ENCODE data around the gene MRPL43.

The MRPL43 gene

GRCh38 chr10:101033276-101033675 lies 46.0 kb upstream of the MRPL43 start:
- Histone ChIP-seq H3K4me3 (replicated peaks; ENCODE audit: insufficient read depth, low read length) (peak overlapping the region; percentile 74), H3K27ac (replicated peaks) (peak overlapping the region; percentile 74), H3K27me3 (ENCODE audit: insufficient read depth, poor library complexity, severe bottlenecking) (no peaks in the 10 kb centered on the region)
- no peak for TF ChIP-seq GABPA (IDR thresholded peaks at IDR 0.05; ENCODE audit: low read depth)
- TF ChIP-seq, protein P1, sequence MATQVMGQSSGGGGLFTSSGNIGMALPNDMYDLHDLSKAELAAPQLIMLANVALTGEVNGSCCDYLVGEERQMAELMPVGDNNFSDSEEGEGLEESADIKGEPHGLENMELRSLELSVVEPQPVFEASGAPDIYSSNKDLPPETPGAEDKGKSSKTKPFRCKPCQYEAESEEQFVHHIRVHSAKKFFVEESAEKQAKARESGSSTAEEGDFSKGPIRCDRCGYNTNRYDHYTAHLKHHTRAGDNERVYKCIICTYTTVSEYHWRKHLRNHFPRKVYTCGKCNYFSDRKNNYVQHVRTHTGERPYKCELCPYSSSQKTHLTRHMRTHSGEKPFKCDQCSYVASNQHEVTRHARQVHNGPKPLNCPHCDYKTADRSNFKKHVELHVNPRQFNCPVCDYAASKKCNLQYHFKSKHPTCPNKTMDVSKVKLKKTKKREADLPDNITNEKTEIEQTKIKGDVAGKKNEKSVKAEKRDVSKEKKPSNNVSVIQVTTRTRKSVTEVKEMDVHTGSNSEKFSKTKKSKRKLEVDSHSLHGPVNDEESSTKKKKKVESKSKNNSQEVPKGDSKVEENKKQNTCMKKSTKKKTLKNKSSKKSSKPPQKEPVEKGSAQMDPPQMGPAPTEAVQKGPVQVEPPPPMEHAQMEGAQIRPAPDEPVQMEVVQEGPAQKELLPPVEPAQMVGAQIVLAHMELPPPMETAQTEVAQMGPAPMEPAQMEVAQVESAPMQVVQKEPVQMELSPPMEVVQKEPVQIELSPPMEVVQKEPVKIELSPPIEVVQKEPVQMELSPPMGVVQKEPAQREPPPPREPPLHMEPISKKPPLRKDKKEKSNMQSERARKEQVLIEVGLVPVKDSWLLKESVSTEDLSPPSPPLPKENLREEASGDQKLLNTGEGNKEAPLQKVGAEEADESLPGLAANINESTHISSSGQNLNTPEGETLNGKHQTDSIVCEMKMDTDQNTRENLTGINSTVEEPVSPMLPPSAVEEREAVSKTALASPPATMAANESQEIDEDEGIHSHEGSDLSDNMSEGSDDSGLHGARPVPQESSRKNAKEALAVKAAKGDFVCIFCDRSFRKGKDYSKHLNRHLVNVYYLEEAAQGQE (IDR thresholded peaks at IDR 0.05; ENCODE audit: insufficient replicate concordance, low read depth): no peak
- no peak for DNase-seq (ENCODE audit: low read depth in 1 of 2, low spot score in 1 of 2)

- peak in 1 of 2 experiments; percentile 79 for DNase-seq (ENCODE audit: low read depth in 1 of 2, low spot score in 1 of 2)
- peak overlapping the region; percentile 74 for H3K27ac ChIP-seq (replicated peaks)
- H3K27me3 ChIP-seq (ENCODE audit: insufficient read depth, poor library complexity, severe bottlenecking): no peaks in the 10 kb centered on the region
- TF ChIP-seq SPI1 (IDR thresholded peaks at IDR 0.05; ENCODE audit: borderline replicate concordance, low read depth) (peak; percentile 86), GABPA (IDR thresholded peaks at IDR 0.05; ENCODE audit: low read depth) (no peak), POLR2AphosphoS5 (IDR thresholded peaks at IDR 0.05; ENCODE audit: low read depth) (peak; percentile 93)
- TF ChIP-seq, protein P1 (IDR thresholded peaks at IDR 0.05; ENCODE audit: insufficient replicate concordance, low read depth): peak; percentile 48
- TF ChIP-seq, protein P2, sequence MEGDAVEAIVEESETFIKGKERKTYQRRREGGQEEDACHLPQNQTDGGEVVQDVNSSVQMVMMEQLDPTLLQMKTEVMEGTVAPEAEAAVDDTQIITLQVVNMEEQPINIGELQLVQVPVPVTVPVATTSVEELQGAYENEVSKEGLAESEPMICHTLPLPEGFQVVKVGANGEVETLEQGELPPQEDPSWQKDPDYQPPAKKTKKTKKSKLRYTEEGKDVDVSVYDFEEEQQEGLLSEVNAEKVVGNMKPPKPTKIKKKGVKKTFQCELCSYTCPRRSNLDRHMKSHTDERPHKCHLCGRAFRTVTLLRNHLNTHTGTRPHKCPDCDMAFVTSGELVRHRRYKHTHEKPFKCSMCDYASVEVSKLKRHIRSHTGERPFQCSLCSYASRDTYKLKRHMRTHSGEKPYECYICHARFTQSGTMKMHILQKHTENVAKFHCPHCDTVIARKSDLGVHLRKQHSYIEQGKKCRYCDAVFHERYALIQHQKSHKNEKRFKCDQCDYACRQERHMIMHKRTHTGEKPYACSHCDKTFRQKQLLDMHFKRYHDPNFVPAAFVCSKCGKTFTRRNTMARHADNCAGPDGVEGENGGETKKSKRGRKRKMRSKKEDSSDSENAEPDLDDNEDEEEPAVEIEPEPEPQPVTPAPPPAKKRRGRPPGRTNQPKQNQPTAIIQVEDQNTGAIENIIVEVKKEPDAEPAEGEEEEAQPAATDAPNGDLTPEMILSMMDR (IDR thresholded peaks at IDR 0.05; ENCODE audit: insufficient read depth, low read length): no peak
- H3K4me3 ChIP-seq (replicated peaks; ENCODE audit: insufficient read depth, low read length): peak overlapping the region; percentile 74
Observed at GRCh38 chr10:101032637-101033224, 45.4 kb upstream of the MRPL43 start.

DNA sequence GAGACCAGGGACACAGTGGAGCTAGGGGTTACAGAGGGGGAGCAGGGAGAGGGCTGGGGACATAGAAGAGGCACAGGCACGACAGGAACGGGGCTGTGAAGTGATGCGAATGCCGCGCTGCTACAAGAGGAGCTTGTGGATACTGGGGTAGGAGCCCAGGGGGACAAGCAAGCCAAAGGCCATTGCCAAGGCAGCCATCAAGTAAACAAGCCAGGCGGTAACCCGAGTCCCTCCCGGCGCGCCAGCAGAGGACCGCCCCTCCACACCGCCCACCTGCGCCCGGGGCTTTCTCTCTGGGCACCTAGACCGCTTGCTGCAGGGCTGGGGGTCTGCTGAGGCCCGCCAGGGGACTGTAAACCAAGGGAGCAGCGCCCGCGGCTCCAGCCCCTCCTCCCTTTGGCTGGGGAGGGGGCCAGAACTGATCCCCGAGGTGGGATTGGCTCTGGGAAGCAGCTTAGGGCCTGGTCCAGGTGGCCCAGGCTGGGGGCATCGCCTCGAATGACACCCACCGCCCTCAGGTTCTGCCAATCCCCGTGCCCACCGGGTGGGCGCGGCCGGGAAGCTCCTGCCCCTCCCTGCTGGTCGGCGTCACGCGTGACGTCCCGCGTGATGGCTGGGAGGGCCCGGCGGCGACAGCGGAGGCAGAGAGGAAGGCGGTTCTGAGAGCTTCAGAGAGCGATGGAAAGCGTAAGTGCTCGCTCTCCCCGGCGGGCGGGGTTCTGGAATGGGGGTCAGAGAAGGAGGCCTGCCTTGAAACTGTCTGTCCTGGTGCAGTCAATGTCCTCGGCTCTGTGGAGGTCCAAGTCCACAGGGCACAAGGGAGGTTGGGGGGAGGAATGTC lies 44.7 kb upstream of the MRPL43 start:
- Histone ChIP-seq H3K27ac (replicated peaks) (peak overlapping the region; percentile 74), H3K27me3 (ENCODE audit: insufficient read depth, poor library complexity, severe bottlenecking) (no peaks in the 10 kb centered on the region), H3K4me3 (replicated peaks; ENCODE audit: insufficient read depth, low read length) (peak overlapping the region; percentile 74)
- no peak for TF ChIP-seq SPI1 (IDR thresholded peaks at IDR 0.05; ENCODE audit: borderline replicate concordance, low read depth)
- TF ChIP-seq, protein P2 (IDR thresholded peaks at IDR 0.05; ENCODE audit: insufficient read depth, low read length): no peak
- TF ChIP-seq POLR2AphosphoS5 (IDR thresholded peaks at IDR 0.05; ENCODE audit: low read depth): no peak
- no peak for TF ChIP-seq GABPA (IDR thresholded peaks at IDR 0.05; ENCODE audit: low read depth)
- TF ChIP-seq, protein P1 (IDR thresholded peaks at IDR 0.05; ENCODE audit: insufficient replicate concordance, low read depth): no peak
- peak; percentile 63 to 69 for DNase-seq (ENCODE audit: low read depth in 1 of 2, low spot score in 1 of 2)

All from HL-60 (cell line).